Esophagus squamous epithelium (tissue), 4 donors: ENCODE results near the gene KCNAB2.
"Not testable (repeated sequence)": the region's sequence is repeated elsewhere in the genome, so short reads cannot be mapped to it uniquely, and the experiment has no call there.

Experiments
- POLR2A ChIP-seq, 4 donors: fragments of 450-650 bp; IDR thresholded peaks; one replicate each; pipeline ENCODE4 v1.6.1; 2017; ENCODE audit warnings: antibody characterized with exemption in 4 of 4, mild to moderate bottlenecking in 4 of 4, moderate library complexity in 3 of 4
- TF ChIP-seq, protein P1 (sequence below), 6 experiments: fragments of 450-650 bp in 4 of 6; fragments of 200-600 bp in 2 of 6; sonication (generic) in 2 of 6; IDR thresholded peaks; one replicate each; pipeline ENCODE4 v1.5.1; 2016 to 2019; ENCODE audit warnings: antibody characterized with exemption in 6 of 6, mild to moderate bottlenecking in 4 of 6, moderate library complexity in 4 of 6

DNA sequence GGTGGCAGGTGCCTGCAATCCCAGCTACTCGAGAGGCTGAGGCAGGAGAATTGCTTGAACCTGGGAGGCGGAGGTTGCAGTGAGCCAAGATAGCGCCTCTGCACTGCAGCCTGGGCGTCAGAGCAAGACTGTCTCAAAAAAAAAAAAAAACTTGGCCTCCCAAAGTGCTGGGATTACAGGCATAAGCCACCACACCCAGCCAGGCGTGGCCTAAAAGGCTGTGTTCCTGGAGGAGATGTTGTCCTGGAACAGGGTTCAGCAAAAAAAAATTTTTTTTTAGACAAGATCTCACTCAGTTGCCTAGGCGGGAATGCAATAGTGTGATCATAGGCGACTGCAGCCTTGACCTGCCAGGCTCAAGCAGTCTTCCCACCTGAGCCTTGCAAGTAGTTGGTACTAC lies 28.0 kb upstream of the KCNAB2 start:
- TF ChIP-seq, protein P1, sequence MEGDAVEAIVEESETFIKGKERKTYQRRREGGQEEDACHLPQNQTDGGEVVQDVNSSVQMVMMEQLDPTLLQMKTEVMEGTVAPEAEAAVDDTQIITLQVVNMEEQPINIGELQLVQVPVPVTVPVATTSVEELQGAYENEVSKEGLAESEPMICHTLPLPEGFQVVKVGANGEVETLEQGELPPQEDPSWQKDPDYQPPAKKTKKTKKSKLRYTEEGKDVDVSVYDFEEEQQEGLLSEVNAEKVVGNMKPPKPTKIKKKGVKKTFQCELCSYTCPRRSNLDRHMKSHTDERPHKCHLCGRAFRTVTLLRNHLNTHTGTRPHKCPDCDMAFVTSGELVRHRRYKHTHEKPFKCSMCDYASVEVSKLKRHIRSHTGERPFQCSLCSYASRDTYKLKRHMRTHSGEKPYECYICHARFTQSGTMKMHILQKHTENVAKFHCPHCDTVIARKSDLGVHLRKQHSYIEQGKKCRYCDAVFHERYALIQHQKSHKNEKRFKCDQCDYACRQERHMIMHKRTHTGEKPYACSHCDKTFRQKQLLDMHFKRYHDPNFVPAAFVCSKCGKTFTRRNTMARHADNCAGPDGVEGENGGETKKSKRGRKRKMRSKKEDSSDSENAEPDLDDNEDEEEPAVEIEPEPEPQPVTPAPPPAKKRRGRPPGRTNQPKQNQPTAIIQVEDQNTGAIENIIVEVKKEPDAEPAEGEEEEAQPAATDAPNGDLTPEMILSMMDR (IDR thresholded peaks at IDR 0.05) = not testable (repeated sequence)
- TF ChIP-seq POLR2A (IDR thresholded peaks at IDR 0.05) = not testable (repeated sequence)
